A673 (cell line): ENCODE measurements around the gene ILRUN. TPM values are rescaled to one million over a fixed set of nuclear protein-coding genes. Genes with fewer than 3 reads are reported as not detected.

ENCODE experiments used
- BruUV-seq: library from RNA; stranded (reverse); fragments of 400-500 nt; replicated peaks from 2 replicates; lab custom pipeline; 2021; lab: Mats Ljungman, UMichigan
- CTCF ChIA-PET: fragments of 300-600 bp; sonication (Branson Sonifier 250); formaldehyde crosslinking; loops from one replicate; lab custom pipeline; 2022; ENCODE audit warnings: antibody characterized with exemption; lab: Charles Lee
- POLR2A ChIA-PET: fragments of 300-600 bp; sonication (Branson Sonifier 250); formaldehyde crosslinking; loops from one replicate; lab custom pipeline; 2022; ENCODE audit warnings: antibody characterized with exemption; ENCODE audit not compliant: low non-redundant PET; lab: Charles Lee
- DNase-seq: peaks from one replicate; pipeline ENCODE4 v3.0.0-alpha.2; 2015; ENCODE audit warnings: low spot score
- H3K27ac ChIP-seq: fragments of 200-600 bp; sonication (generic); 2 replicates; pipeline ENCODE4 v1.5.1; 2016; ENCODE audit warnings: mixed run types, low read depth, mild to moderate bottlenecking, mixed read lengths, antibody characterized with exemption, low read length; ENCODE audit not compliant: poor library complexity, severe bottlenecking
- H3K27me3 ChIP-seq: fragments of 200-600 bp; sonication (generic); replicated peaks from 2 replicates; pipeline ENCODE4 v1.6.1; 2017; ENCODE audit warnings: mixed run types, low read depth, mild to moderate bottlenecking, mixed read lengths, antibody characterized with exemption, low read length; ENCODE audit not compliant: insufficient read depth, poor library complexity
- H3K36me3 ChIP-seq: fragments of 200-600 bp; sonication (generic); 2 replicates; pipeline ENCODE4 v1.6.1; 2016; ENCODE audit warnings: mixed run types, mild to moderate bottlenecking, mixed read lengths, antibody characterized with exemption, low read length; ENCODE audit not compliant: insufficient read depth, poor library complexity, severe bottlenecking
- H3K4me1 ChIP-seq: fragments of 200-600 bp; sonication (generic); 2 replicates; pipeline ENCODE4 v1.6.1; 2017; ENCODE audit warnings: mixed run types, mild to moderate bottlenecking, mixed read lengths, antibody characterized with exemption, low read length; ENCODE audit not compliant: insufficient read depth, poor library complexity, severe bottlenecking
- H3K4me3 ChIP-seq: fragments of 200-600 bp; sonication (generic); 2 replicates; pipeline ENCODE4 v1.5.1; 2016; ENCODE audit warnings: low read depth, mixed run types, mild to moderate bottlenecking, mixed read lengths, low read length; ENCODE audit not compliant: poor library complexity, severe bottlenecking
- H3K9me3 ChIP-seq: fragments of 200-600 bp; sonication (generic); 2 replicates; pipeline ENCODE4 v1.6.1; 2016; ENCODE audit warnings: mixed run types, low read depth, mild to moderate bottlenecking, mixed read lengths, antibody characterized with exemption, low read length; ENCODE audit not compliant: poor library complexity, severe bottlenecking
- CTCF ChIP-seq: fragments of 300-800, 200-600 bp; sonication (generic); conservative IDR thresholded peaks from 2 replicates; pipeline ENCODE4 v1.5.1; 2017; ENCODE audit warnings: low read depth, mild to moderate bottlenecking, antibody characterized with exemption, low read length, moderate library complexity, mixed read lengths
- EZH2 ChIP-seq: fragments of 200-600 bp; sonication (generic); IDR thresholded peaks from 2 replicates; pipeline ENCODE4 v1.6.1; 2017; ENCODE audit warnings: borderline replicate concordance, low read depth, mild to moderate bottlenecking, mixed read lengths, antibody characterized with exemption, low read length; ENCODE audit not compliant: poor library complexity, severe bottlenecking
- intact Hi-C: fragments of 100-400 bp; cut with micrococcal nuclease; formaldehyde crosslinking; loops from one replicate; pipeline ENCODE4 v1.10.0; 2022; ENCODE audit not compliant: unreplicated experiment
- total RNA-seq: library from RNA; stranded (reverse); gene quantifications from 2 replicates; pipeline ENCODE4 v1.2.3, GENCODE V29; 2021

Gene ILRUN
- total RNA-seq, 1 experiment from 2014 or later = 66.5 TPM

GRCh38 chr6:34674268-34674639, 22.3 kb downstream of the ILRUN start:
- Histone ChIP-seq H3K27me3 (no peaks in the 10 kb centered on the region), H3K4me3 (no peak overlapping the region), H3K4me1 (peaks cover 31% of the 10 kb centered on the region), H3K36me3 (no peaks in the 10 kb centered on the region), H3K9me3 (no peaks in the 10 kb centered on the region), H3K27ac (no peak overlapping the region)
- CTCF ChIA-PET = no interaction called here
- intact Hi-C loops = no loop called here
- no TSS peak for BruUV-seq
- DNase-seq = no peak
- POLR2A ChIA-PET = no interaction called here
- TF ChIP-seq CTCF = no peak

GRCh38 chr6:34673064-34673463, 23.5 kb downstream of the ILRUN start:
- CTCF ChIA-PET = no interaction called here
- intact Hi-C loops = no loop called here

GRCh38 chr6:34672657-34673043, 23.9 kb downstream of the ILRUN start:
- intact Hi-C loops = no loop called here
- CTCF ChIA-PET = no interaction called here
- Histone ChIP-seq H3K36me3 (no peaks in the 10 kb centered on the region), H3K9me3 (no peaks in the 10 kb centered on the region), H3K27ac (peak overlapping the region; percentile 81), H3K4me1 (peaks cover 31% of the 10 kb centered on the region), H3K27me3 (no peaks in the 10 kb centered on the region), H3K4me3 (no peak overlapping the region)
- no peak for DNase-seq
- POLR2A ChIA-PET = no interaction called here
- no TSS peak for BruUV-seq
- TF ChIP-seq EZH2 = no peak
- TF ChIP-seq CTCF = no peak

More at GRCh38 chr6:34673064-34673463, 23.5 kb downstream of the ILRUN start:
- Histone ChIP-seq H3K9me3 (no peaks in the 10 kb centered on the region), H3K27me3 (no peaks in the 10 kb centered on the region), H3K4me1 (peaks cover 31% of the 10 kb centered on the region), H3K27ac (peak overlapping the region; percentile 81), H3K36me3 (no peaks in the 10 kb centered on the region), H3K4me3 (no peak overlapping the region)
- BruUV-seq = no TSS peak
- POLR2A ChIA-PET = no interaction called here
- TF ChIP-seq CTCF = no peak
- no peak for TF ChIP-seq EZH2
- no peak for DNase-seq
